Loucy (cell line): Measurements from ENCODE around the gene TRAF3.

Experiments
- H2AFZ ChIP-seq: fragments of 200-600 bp; sonication (generic); 2 replicates; pipeline ENCODE4 v1.6.0; 2016; ENCODE audit warnings: antibody characterized with exemption, mild to moderate bottlenecking, low read length, moderate library complexity
- H3F3A ChIP-seq: fragments of 200-600 bp; 2 replicates; pipeline ENCODE4 v1.6.0; 2016; ENCODE audit warnings: antibody characterized with exemption, low read depth, mild to moderate bottlenecking
- H3K27me3 ChIP-seq: fragments of 200-600 bp; sonication (generic); 2 replicates; pipeline ENCODE4 v1.6.1; 2014; ENCODE audit warnings: low read length, mild to moderate bottlenecking; ENCODE audit not compliant: insufficient read depth, poor library complexity, severe bottlenecking
- H3K36me3 ChIP-seq: fragments of 200-600 bp; sonication (generic); 2 replicates; pipeline ENCODE4 v1.6.1; 2016; ENCODE audit warnings: low read length; ENCODE audit not compliant: insufficient read depth
- H3K4me1 ChIP-seq: fragments of 200-600 bp; sonication (generic); 2 replicates; pipeline ENCODE4 v1.5.1; 2014; ENCODE audit warnings: low read length, mild to moderate bottlenecking; ENCODE audit not compliant: insufficient read depth, poor library complexity, severe bottlenecking
- H3K4me2 ChIP-seq: fragments of 200-600 bp; sonication (generic); 2 replicates; pipeline ENCODE4 v1.6.0; 2014; ENCODE audit warnings: antibody characterized with exemption, low read length, low read depth, mild to moderate bottlenecking; ENCODE audit not compliant: poor library complexity, severe bottlenecking
- H3K4me3 ChIP-seq: fragments of 200-600 bp; sonication (generic); 2 replicates; pipeline ENCODE4 v1.5.1; 2014; ENCODE audit warnings: low read length, mild to moderate bottlenecking, mixed read lengths; ENCODE audit not compliant: poor library complexity, severe bottlenecking
- H3K79me2 ChIP-seq: fragments of 200-600 bp; sonication (generic); 2 replicates; pipeline ENCODE4 v1.6.1; 2014; ENCODE audit warnings: low read length; ENCODE audit not compliant: insufficient read depth
- H3K9ac ChIP-seq: fragments of 200-600 bp; sonication (generic); 2 replicates; pipeline ENCODE4 v1.6.0; 2014; ENCODE audit warnings: mild to moderate bottlenecking, low read depth, low read length, moderate library complexity; ENCODE audit not compliant: poor library complexity, severe bottlenecking
- H3K9me2 ChIP-seq: fragments of 200-600 bp; sonication (generic); replicated peaks from 2 replicates; pipeline ENCODE4 v1.6.1; 2016; ENCODE audit warnings: low read depth, low read length, mixed read lengths
- H3K9me3 ChIP-seq: fragments of 200-600 bp; sonication (generic); 2 replicates; pipeline ENCODE4 v1.6.1; 2014; ENCODE audit warnings: mild to moderate bottlenecking, antibody characterized with exemption, low read length, low read depth; ENCODE audit not compliant: insufficient read depth
- H4K20me1 ChIP-seq: fragments of 200-600 bp; sonication (generic); 2 replicates; pipeline ENCODE4 v1.6.0; 2014; ENCODE audit warnings: antibody characterized with exemption, low read length, mild to moderate bottlenecking; ENCODE audit not compliant: insufficient read depth, poor library complexity, severe bottlenecking
- EZH2phosphoT487 ChIP-seq: fragments of 200-600 bp; IDR thresholded peaks from 2 replicates; pipeline ENCODE4 v1.6.1; 2018; ENCODE audit warnings: antibody characterized with exemption, mild to moderate bottlenecking, moderate library complexity, borderline replicate concordance
- TF ChIP-seq, protein P1 (sequence below): fragments of 200-600 bp; sonication (generic); conservative IDR thresholded peaks from 2 replicates; pipeline ENCODE4 v1.5.1; 2014; ENCODE audit warnings: mild to moderate bottlenecking, antibody characterized with exemption, low read length

Gene TRAF3

DNA sequence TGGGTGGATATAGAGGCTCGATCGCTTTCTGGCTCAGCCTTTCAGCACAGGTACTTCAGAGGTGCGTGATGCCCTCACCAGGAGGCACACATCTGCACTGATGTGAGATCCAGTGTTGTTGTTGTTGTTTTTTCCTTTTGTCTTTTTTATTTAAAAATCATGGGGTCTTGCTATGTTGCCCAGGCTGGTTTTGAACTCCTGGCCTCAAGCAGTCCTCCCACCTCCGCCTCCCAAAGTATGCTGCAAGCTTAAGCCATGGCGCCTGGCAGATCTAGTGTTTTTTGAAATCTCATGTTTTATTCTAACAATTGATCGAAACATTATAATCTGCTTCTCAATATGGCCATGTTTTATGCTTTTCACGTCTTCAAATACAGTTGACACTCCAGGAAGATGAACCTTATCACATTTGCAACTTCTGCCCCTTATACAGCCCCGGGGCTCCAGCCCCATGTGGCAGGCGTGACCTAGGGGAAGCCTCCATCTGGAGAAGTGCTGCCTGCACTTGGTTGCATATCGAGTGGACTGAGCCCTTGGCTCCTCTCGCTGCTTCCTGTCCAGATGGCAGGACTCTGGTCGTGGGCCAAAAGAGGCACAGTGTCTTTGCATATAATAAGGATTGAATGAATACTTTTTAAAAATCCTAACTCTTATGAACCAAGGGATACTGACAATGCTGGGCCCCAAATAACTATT lies 71.7 kb downstream of the TRAF3 start:
- no peak overlapping the region for H3K4me2 ChIP-seq
- no peak overlapping the region for H3K4me3 ChIP-seq
- H3K79me2 ChIP-seq = no peaks in the 10 kb centered on the region
- H3K36me3 ChIP-seq = no peaks in the 10 kb centered on the region
- no peaks in the 10 kb centered on the region for H3K4me1 ChIP-seq
- H3K9me3 ChIP-seq = no peaks in the 10 kb centered on the region
- H3K9ac ChIP-seq = no peak overlapping the region
- H4K20me1 ChIP-seq = no peaks in the 10 kb centered on the region
- H3F3A ChIP-seq = no peaks in the 10 kb centered on the region
- no peak overlapping the region for H2AFZ ChIP-seq
- H3K9me2 ChIP-seq = no peaks in the 10 kb centered on the region
- TF ChIP-seq, protein P1, sequence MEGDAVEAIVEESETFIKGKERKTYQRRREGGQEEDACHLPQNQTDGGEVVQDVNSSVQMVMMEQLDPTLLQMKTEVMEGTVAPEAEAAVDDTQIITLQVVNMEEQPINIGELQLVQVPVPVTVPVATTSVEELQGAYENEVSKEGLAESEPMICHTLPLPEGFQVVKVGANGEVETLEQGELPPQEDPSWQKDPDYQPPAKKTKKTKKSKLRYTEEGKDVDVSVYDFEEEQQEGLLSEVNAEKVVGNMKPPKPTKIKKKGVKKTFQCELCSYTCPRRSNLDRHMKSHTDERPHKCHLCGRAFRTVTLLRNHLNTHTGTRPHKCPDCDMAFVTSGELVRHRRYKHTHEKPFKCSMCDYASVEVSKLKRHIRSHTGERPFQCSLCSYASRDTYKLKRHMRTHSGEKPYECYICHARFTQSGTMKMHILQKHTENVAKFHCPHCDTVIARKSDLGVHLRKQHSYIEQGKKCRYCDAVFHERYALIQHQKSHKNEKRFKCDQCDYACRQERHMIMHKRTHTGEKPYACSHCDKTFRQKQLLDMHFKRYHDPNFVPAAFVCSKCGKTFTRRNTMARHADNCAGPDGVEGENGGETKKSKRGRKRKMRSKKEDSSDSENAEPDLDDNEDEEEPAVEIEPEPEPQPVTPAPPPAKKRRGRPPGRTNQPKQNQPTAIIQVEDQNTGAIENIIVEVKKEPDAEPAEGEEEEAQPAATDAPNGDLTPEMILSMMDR = no peak
- no peak for TF ChIP-seq EZH2phosphoT487
- no peaks in the 10 kb centered on the region for H3K27me3 ChIP-seq

- no peak overlapping the region for H2AFZ ChIP-seq
- no peaks in the 10 kb centered on the region for H4K20me1 ChIP-seq
- no peaks in the 10 kb centered on the region for H3K9me3 ChIP-seq
- no peak overlapping the region for H3K9ac ChIP-seq
- no peaks in the 10 kb centered on the region for H3K27me3 ChIP-seq
- no peaks in the 10 kb centered on the region for H3K36me3 ChIP-seq
- H3K79me2 ChIP-seq = no peaks in the 10 kb centered on the region
- H3K9me2 ChIP-seq = no peaks in the 10 kb centered on the region
- no peaks in the 10 kb centered on the region for H3F3A ChIP-seq
- no peak overlapping the region for H3K4me2 ChIP-seq
- TF ChIP-seq, protein P1 = no peak
- no peak for TF ChIP-seq EZH2phosphoT487
- no peak overlapping the region for H3K4me3 ChIP-seq
- H3K4me1 ChIP-seq = no peaks in the 10 kb centered on the region
Observed at GRCh38 chr14:102849526-102850379, 72.5 kb downstream of the TRAF3 start.

DNA sequence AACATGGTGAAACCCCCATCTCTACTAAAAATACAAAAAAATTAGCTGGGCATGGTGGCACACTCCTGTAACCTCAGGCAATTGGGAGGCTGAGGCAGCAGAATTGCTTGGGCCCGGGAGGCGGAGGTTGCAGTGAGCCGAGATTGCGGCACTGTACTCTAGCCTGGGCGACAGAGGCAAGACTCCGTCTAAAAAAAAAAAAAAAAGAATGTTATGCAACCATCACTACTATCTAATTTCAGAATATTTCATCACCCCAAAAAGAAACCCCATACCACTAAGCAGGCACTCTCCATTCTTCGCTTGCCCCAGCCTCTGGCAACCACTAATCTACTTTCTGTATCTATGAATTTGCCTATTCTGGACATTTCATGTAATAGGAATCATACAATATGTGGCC lies 76.4 kb downstream of the TRAF3 start:
- H3K9ac ChIP-seq = no peak overlapping the region
- H4K20me1 ChIP-seq = no peaks in the 10 kb centered on the region
- 0 out of 2 replicates have a peak, but pooled peaks cover 4% of the 10 kb centered on the region for H3K79me2 ChIP-seq
- no peak overlapping the region for H3K4me2 ChIP-seq
- no peak overlapping the region for H3K4me3 ChIP-seq
- H3K27me3 ChIP-seq = no peaks in the 10 kb centered on the region
- no peaks in the 10 kb centered on the region for H3K9me3 ChIP-seq
- no peak overlapping the region for H2AFZ ChIP-seq
- H3F3A ChIP-seq = no peaks in the 10 kb centered on the region
- no peaks in the 10 kb centered on the region for H3K9me2 ChIP-seq
- no peaks in the 10 kb centered on the region for H3K4me1 ChIP-seq
- no peaks in the 10 kb centered on the region for H3K36me3 ChIP-seq
- TF ChIP-seq, protein P1 = no peak
- TF ChIP-seq EZH2phosphoT487 = no peak
